ENCODE measurements around the gene ABCG5. TPM values are rescaled to one million over a fixed set of nuclear protein-coding genes. Genes with fewer than 3 reads are reported as not detected.

ABCG5 gene
- total RNA-seq, 1 experiment from 2014 or later = not detected

- DNase-seq (ENCODE audit: low spot score) = no peak
Measured at GRCh38 chr2:43806719-43807031, 32.0 kb downstream of the ABCG5 start.

GRCh38 chr2:43803113-43803512, 35.5 kb downstream of the ABCG5 start:
- no peak for DNase-seq (ENCODE audit: low spot score)

GRCh38 chr2:43802135-43802534, 36.5 kb downstream of the ABCG5 start:
- no peak for DNase-seq (ENCODE audit: low spot score)

- no peak for DNase-seq (ENCODE audit: low spot score)
Measured at GRCh38 chr2:43800894-43801293, 37.7 kb downstream of the ABCG5 start.

GRCh38 chr2:43798300-43798699, 40.3 kb downstream of the ABCG5 start:
- DNase-seq (ENCODE audit: low spot score) = no peak

GRCh38 chr2:43796206-43796605, 42.4 kb downstream of the ABCG5 start:
- no peak for DNase-seq (ENCODE audit: low spot score)

- DNase-seq (ENCODE audit: low spot score) = no peak
Measured at GRCh38 chr2:43794956-43795355, 43.7 kb downstream of the ABCG5 start.

- no peak for DNase-seq (ENCODE audit: low spot score)
Measured at GRCh38 chr2:43792653-43793052, 46.0 kb downstream of the ABCG5 start.

- no peak for DNase-seq (ENCODE audit: low spot score)
Measured at GRCh38 chr2:43791035-43791765, 47.4 kb downstream of the ABCG5 start.

GRCh38 chr2:43790147-43790546, 48.5 kb downstream of the ABCG5 start:
- DNase-seq (ENCODE audit: low spot score) = no peak

- DNase-seq (ENCODE audit: low spot score) = no peak
Measured at GRCh38 chr2:43788646-43789045, 50.0 kb downstream of the ABCG5 start.

GRCh38 chr2:43787895-43788294, 50.7 kb downstream of the ABCG5 start:
- no peak for DNase-seq (ENCODE audit: low spot score)

GRCh38 chr2:43778233-43778632, 60.4 kb downstream of the ABCG5 start:
- no peak for DNase-seq (ENCODE audit: low spot score)

GRCh38 chr2:43777306-43777926, 61.2 kb downstream of the ABCG5 start:
- DNase-seq (ENCODE audit: low spot score) = no peak

- DNase-seq (ENCODE audit: low spot score) = no peak
Measured at GRCh38 chr2:43776324-43776723, 62.3 kb downstream of the ABCG5 start.

GRCh38 chr2:43774617-43775016, 64.0 kb downstream of the ABCG5 start:
- DNase-seq (ENCODE audit: low spot score) = no peak

GRCh38 chr2:43773876-43774613, 64.6 kb downstream of the ABCG5 start, which contains the start of gene DYNC2LI1:
DYNC2LI1 (plus strand) TSS chr2:43774039; CDS start chr2:43774139, 100 bp downstream.
- DNase-seq (ENCODE audit: low spot score) = peak; percentile 90

- no peak for DNase-seq (ENCODE audit: low spot score)
Measured at GRCh38 chr2:43766006-43766405, 72.6 kb downstream of the ABCG5 start.

- DNase-seq (ENCODE audit: low spot score) = no peak
Measured at GRCh38 chr2:43764086-43764705, 74.4 kb downstream of the ABCG5 start.

GRCh38 chr2:43763091-43763490, 75.5 kb downstream of the ABCG5 start:
- DNase-seq (ENCODE audit: low spot score) = no peak

All from A172 (cell line).